Effector memory CD8-positive, alpha-beta T cell (primary cell): ENCODE results near the gene TCP1.

Experiments used
- ATAC-seq: fragments of 150-1000 bp; cut with Tn5 transposase; replicated peaks from 2 replicates; pipeline ENCODE4 v1.10.0; 2021; ENCODE audit warnings: mild to moderate bottlenecking, moderate library complexity
- DNase-seq, 3 experiments: peaks; one replicate each; pipeline ENCODE4 v3.0.0; 2021
- H3K27ac Mint-ChIP-seq, 2 donors: one replicate each; pipeline ENCODE4 v1.8.0; 2022; ENCODE audit warnings: mild to moderate bottlenecking in 2 of 2, mixed read lengths in 2 of 2, moderate library complexity in 2 of 2
- H3K27me3 Mint-ChIP-seq, 2 donors: one replicate each; pipeline ENCODE4 v1.8.0; 2022; ENCODE audit warnings: mixed read lengths in 2 of 2
- H3K36me3 Mint-ChIP-seq: one replicate; pipeline ENCODE4 v1.8.0; 2022; ENCODE audit warnings: mild to moderate bottlenecking, moderate library complexity, mixed read lengths; ENCODE audit not compliant: insufficient read depth
- H3K4me1 Mint-ChIP-seq, 2 donors: one replicate each; pipeline ENCODE4 v1.8.0; 2022; ENCODE audit warnings: low read depth in 2 of 2, mixed read lengths in 2 of 2
- H3K4me3 Mint-ChIP-seq, 2 donors: one replicate each; pipeline ENCODE4 v1.8.0; 2022; ENCODE audit warnings: mild to moderate bottlenecking in 2 of 2, mixed read lengths in 2 of 2, moderate library complexity in 2 of 2
- H3K9me3 Mint-ChIP-seq, 2 donors: one replicate each; pipeline ENCODE4 v1.8.0; 2022; ENCODE audit warnings: mixed read lengths in 2 of 2
- total RNA-seq, 9 experiments: gene quantifications; one replicate each; lab custom pipeline; 2026; lab: John Stamatoyannopoulos, UW

TCP1 gene
- 142 to 804 (median 197) reads per million in 9 experiments for total RNA-seq

- Mint-ChIP-seq H3K36me3 (peaks cover 91% of the 10 kb centered on the region), H3K27ac (peak within 1 kb of the TSS; percentile 92 to 95)
Measured at GRCh38 chr6:159789377-159790148, at the start of gene TCP1. TSS of gene TCP1 (minus strand) at chr6:159789602. CDS start at chr6:159789468, 134 bp downstream.

GRCh38 chr6:159838020-159838744 lies 48.8 kb upstream of the TCP1 start:
- Mint-ChIP-seq H3K27ac (no peak overlapping the region), H3K36me3 (no peaks in the 10 kb centered on the region)
- no peak for ATAC-seq

More at GRCh38 chr6:159789377-159790148, at the start of gene TCP1:
- Mint-ChIP-seq H3K9me3 (no peaks in the 10 kb centered on the region), H3K4me3 (peak within 1 kb of the TSS; percentile 95 to 100), H3K4me1 (peaks cover 29 to 50% of the 10 kb centered on the region in 2 donors), H3K27me3 (no peaks in the 10 kb centered on the region)
- DNase-seq (peak; percentile 93 to 98 (median 95)), ATAC-seq (peak; percentile 77)

GRCh38 chr6:159837511-159837910 lies 48.1 kb upstream of the TCP1 start:
- no peak for ATAC-seq
- H3K27ac Mint-ChIP-seq, result no peak overlapping the region

More at GRCh38 chr6:159838020-159838744, 48.8 kb upstream of the TCP1 start:
- DNase-seq, result no peak
- H3K4me1 Mint-ChIP-seq, result no peaks in the 10 kb centered on the region
- H3K27me3 Mint-ChIP-seq, result peaks cover 37 to 48% of the 10 kb centered on the region in 2 donors
- H3K9me3 Mint-ChIP-seq, result no peaks in the 10 kb centered on the region
- no peak overlapping the region for H3K4me3 Mint-ChIP-seq

GRCh38 chr6:159836718-159837490 lies 47.5 kb upstream of the TCP1 start:
- peaks cover 37 to 48% of the 10 kb centered on the region in 2 donors for H3K27me3 Mint-ChIP-seq
- no peaks in the 10 kb centered on the region for H3K36me3 Mint-ChIP-seq
- no peaks in the 10 kb centered on the region for H3K9me3 Mint-ChIP-seq
- DNase-seq, result no peak
- no peaks in the 10 kb centered on the region for H3K4me1 Mint-ChIP-seq
- H3K27ac Mint-ChIP-seq, result no peak overlapping the region
- no peak overlapping the region for H3K4me3 Mint-ChIP-seq
- no peak for ATAC-seq

More at GRCh38 chr6:159837511-159837910, 48.1 kb upstream of the TCP1 start:
- no peak overlapping the region for H3K4me3 Mint-ChIP-seq
- no peaks in the 10 kb centered on the region for H3K36me3 Mint-ChIP-seq
- no peaks in the 10 kb centered on the region for H3K4me1 Mint-ChIP-seq
- DNase-seq, result no peak
- peaks cover 37 to 48% of the 10 kb centered on the region in 2 donors for H3K27me3 Mint-ChIP-seq
- no peaks in the 10 kb centered on the region for H3K9me3 Mint-ChIP-seq

- Mint-ChIP-seq H3K9me3 (no peaks in the 10 kb centered on the region), H3K4me3 (no peak overlapping the region), H3K36me3 (no peaks in the 10 kb centered on the region), H3K27ac (no peak overlapping the region), H3K4me1 (peaks cover 0 to 6% of the 10 kb centered on the region in 2 donors), H3K27me3 (peaks cover 29 to 47% of the 10 kb centered on the region in 2 donors)
- DNase-seq (no peak), ATAC-seq (no peak)
Measured at GRCh38 chr6:159833997-159834603, 44.7 kb upstream of the TCP1 start.

GRCh38 chr6:159833556-159833955 lies 44.2 kb upstream of the TCP1 start:
- Mint-ChIP-seq H3K27me3 (peaks cover 27 to 44% of the 10 kb centered on the region in 2 donors), H3K4me3 (no peak overlapping the region), H3K36me3 (no peaks in the 10 kb centered on the region), H3K4me1 (peaks cover 0 to 6% of the 10 kb centered on the region in 2 donors), H3K27ac (no peak overlapping the region), H3K9me3 (no peaks in the 10 kb centered on the region)
- ATAC-seq (no peak), DNase-seq (no peak)

GRCh38 chr6:159832946-159833345 lies 43.5 kb upstream of the TCP1 start:
- no peak for ATAC-seq
- peaks cover 21 to 38% of the 10 kb centered on the region in 2 donors for H3K27me3 Mint-ChIP-seq
- no peak overlapping the region for H3K4me3 Mint-ChIP-seq
- H3K9me3 Mint-ChIP-seq, result no peaks in the 10 kb centered on the region
- H3K27ac Mint-ChIP-seq, result no peak overlapping the region
- H3K36me3 Mint-ChIP-seq, result no peaks in the 10 kb centered on the region
- DNase-seq, result no peak
- peaks cover 0 to 6% of the 10 kb centered on the region in 2 donors for H3K4me1 Mint-ChIP-seq

- H3K9me3 Mint-ChIP-seq, result no peaks in the 10 kb centered on the region
- H3K27ac Mint-ChIP-seq, result peak overlapping the region in 1 of 2 donors; percentile 20
- peaks cover 0 to 6% of the 10 kb centered on the region in 2 donors for H3K4me1 Mint-ChIP-seq
- peaks cover 9 to 22% of the 10 kb centered on the region in 2 donors for H3K27me3 Mint-ChIP-seq
- H3K4me3 Mint-ChIP-seq, result no peak overlapping the region
- no peak for ATAC-seq
- H3K36me3 Mint-ChIP-seq, result no peaks in the 10 kb centered on the region
- DNase-seq, result no peak
Measured at GRCh38 chr6:159831373-159831679, 41.9 kb upstream of the TCP1 start.

- Mint-ChIP-seq H3K27ac (no peak overlapping the region), H3K36me3 (no peaks in the 10 kb centered on the region), H3K9me3 (no peaks in the 10 kb centered on the region), H3K4me3 (no peak overlapping the region), H3K27me3 (peaks cover 9 to 17% of the 10 kb centered on the region in 2 donors), H3K4me1 (peaks cover 0 to 6% of the 10 kb centered on the region in 2 donors)
- no peak for DNase-seq
- ATAC-seq, result no peak
Measured at GRCh38 chr6:159830501-159831372, 41.3 kb upstream of the TCP1 start.

GRCh38 chr6:159829526-159829925 lies 40.1 kb upstream of the TCP1 start:
- DNase-seq, result no peak
- H3K4me3 Mint-ChIP-seq, result no peak overlapping the region
- peaks cover 9 to 17% of the 10 kb centered on the region in 2 donors for H3K27me3 Mint-ChIP-seq
- no peaks in the 10 kb centered on the region for H3K9me3 Mint-ChIP-seq
- no peak overlapping the region for H3K27ac Mint-ChIP-seq
- H3K36me3 Mint-ChIP-seq, result no peaks in the 10 kb centered on the region
- no peak for ATAC-seq
- H3K4me1 Mint-ChIP-seq, result peaks cover 0 to 6% of the 10 kb centered on the region in 2 donors

GRCh38 chr6:159828074-159828473 lies 38.7 kb upstream of the TCP1 start:
- DNase-seq (no peak), ATAC-seq (no peak)
- Mint-ChIP-seq H3K4me3 (no peak overlapping the region), H3K9me3 (no peaks in the 10 kb centered on the region), H3K36me3 (no peaks in the 10 kb centered on the region), H3K27me3 (peaks cover 9 to 21% of the 10 kb centered on the region in 2 donors), H3K4me1 (peaks cover 0 to 6% of the 10 kb centered on the region in 2 donors), H3K27ac (no peak overlapping the region)

GRCh38 chr6:159826968-159827647 lies 37.7 kb upstream of the TCP1 start:
- H3K27ac Mint-ChIP-seq, result no peak overlapping the region
- DNase-seq, result no peak

More at GRCh38 chr6:159826968-159827647, 37.7 kb upstream of the TCP1 start:
- no peak for ATAC-seq
- no peak overlapping the region for H3K4me3 Mint-ChIP-seq
- no peaks in the 10 kb centered on the region for H3K36me3 Mint-ChIP-seq
- peaks cover 0 to 6% of the 10 kb centered on the region in 2 donors for H3K4me1 Mint-ChIP-seq
- H3K27me3 Mint-ChIP-seq, result peaks cover 9 to 27% of the 10 kb centered on the region in 2 donors
- no peaks in the 10 kb centered on the region for H3K9me3 Mint-ChIP-seq
